Testis (tissue), 3 donors: Measurements from ENCODE around the gene DEF6. TPM values are rescaled to one million over a fixed set of nuclear protein-coding genes. Genes with fewer than 3 reads are reported as not detected.

Experiments used
- DNase-seq: peaks from one replicate; pipeline ENCODE4 v3.0.0-alpha.2; 2019
- H3K27ac ChIP-seq, 2 donors: fragments of 200-600 bp; sonication (generic); one replicate each; pipeline ENCODE4 v1.5.1; 2019
- H3K27me3 ChIP-seq: fragments of 200-600 bp; sonication (generic); one replicate; pipeline ENCODE4 v1.5.1; 2019
- H3K36me3 ChIP-seq: fragments of 200-600 bp; sonication (generic); one replicate; pipeline ENCODE4 v1.5.1; 2017; ENCODE audit warnings: low read depth; ENCODE audit errors: missing control alignments
- H3K4me1 ChIP-seq: fragments of 200-600 bp; sonication (generic); one replicate; pipeline ENCODE4 v1.5.1; 2019
- H3K4me3 ChIP-seq, 2 donors: fragments of 200-600 bp; sonication (generic); one replicate each; pipeline ENCODE4 v1.5.1; 2017 to 2019
- H3K9me3 ChIP-seq: fragments of 200-600 bp; sonication (generic); one replicate; pipeline ENCODE4 v1.5.1; 2017
- CTCF ChIP-seq, 3 experiments: fragments of 450-650 bp in 2 of 3; fragments of 200-600 bp in 1 of 3; sonication (generic) in 1 of 3; IDR thresholded peaks; one replicate each; pipeline ENCODE4 v1.5.1; 2016 to 2019; ENCODE audit warnings: antibody characterized with exemption in 3 of 3, mild to moderate bottlenecking in 2 of 3, moderate library complexity in 1 of 3
- POLR2A ChIP-seq: fragments of 450-650 bp; IDR thresholded peaks from one replicate; pipeline ENCODE4 v1.6.1; 2017; ENCODE audit warnings: antibody characterized with exemption, mild to moderate bottlenecking, moderate library complexity
- WGBS, 2 donors: methylation state at CpG; one replicate each; pipeline ENCODE4 v1.1.5; 2018; 5-methylcytosine and 5-hydroxymethylcytosine counted together
- intact Hi-C: fragments of 100-400 bp; cut with DNase I; formaldehyde crosslinking; loops from one replicate; pipeline ENCODE4 v1.15.1; 2023; ENCODE audit warnings: low total_unique reads
- polyA plus RNA-seq: library from polyadenylated mRNA; stranded (reverse); fragments of 350-450 nt; fragmentation: Illumina TruSeq; extraction: RNeasy Lipid Tissue Mini Kit (QIAGEN cat#74804); gene quantifications from one replicate; pipeline ENCODE4 v1.2.3, GENCODE V29; 2014; ENCODE audit warnings: low read depth, low replicate concordance; ENCODE audit not compliant: insufficient read depth
- total RNA-seq, 2 donors: library from RNA; depleted of rRNA; stranded (reverse); fragments of >200 nt; gene quantifications; one replicate each; pipeline ENCODE4 v1.2.3, GENCODE V29; 2016

Gene DEF6
- total and polyA plus RNA-seq, 3 donors from 2014 or later = 13.1 to 29.5 (median 20.9) TPM

- 91 to 92% methylated on average over 2 of the region's 2 CpGs for WGBS, 2 donors
These were observed 32.1 kb upstream of the DEF6 start for GRCh38 chr6:35265523-35265922.

GRCh38 chr6:35267446-35267845 is 30.2 kb upstream of the DEF6 start:
- DNase-seq = no peak
- intact Hi-C loops = no loop called here

More at GRCh38 chr6:35265523-35265922, 32.1 kb upstream of the DEF6 start:
- Histone ChIP-seq H3K9me3 (no peaks in the 10 kb centered on the region), H3K4me3 (no peak overlapping the region), H3K4me1 (peaks cover 5% of the 10 kb centered on the region), H3K27me3 (no peaks in the 10 kb centered on the region), H3K36me3 (no peaks in the 10 kb centered on the region), H3K27ac (no peak overlapping the region)
- TF ChIP-seq POLR2A (no peak), CTCF (IDR thresholded peaks at IDR 0.05) (no peak)
- no peak for DNase-seq
- intact Hi-C loops = no loop called here

GRCh38 chr6:35267897-35268296 is 29.7 kb upstream of the DEF6 start:
- Histone ChIP-seq H3K27ac (no peak overlapping the region), H3K27me3 (no peaks in the 10 kb centered on the region), H3K4me3 (no peak overlapping the region), H3K36me3 (no peaks in the 10 kb centered on the region), H3K9me3 (no peaks in the 10 kb centered on the region), H3K4me1 (no peaks in the 10 kb centered on the region)
- WGBS, 2 donors = 60 to 75% methylated on average over 2 of the region's 2 CpGs
- DNase-seq = no peak
- TF ChIP-seq POLR2A = no peak
- TF ChIP-seq CTCF (IDR thresholded peaks at IDR 0.05) = no peak
- intact Hi-C loops = no loop called here

More at GRCh38 chr6:35267446-35267845, 30.2 kb upstream of the DEF6 start:
- 91 to 95% methylated on average over 8 of the region's 8 CpGs for WGBS, 2 donors
- Histone ChIP-seq H3K4me1 (no peaks in the 10 kb centered on the region), H3K36me3 (no peaks in the 10 kb centered on the region), H3K27me3 (no peaks in the 10 kb centered on the region), H3K27ac (no peak overlapping the region), H3K4me3 (no peak overlapping the region), H3K9me3 (no peaks in the 10 kb centered on the region)
- TF ChIP-seq POLR2A = no peak
- no peak for TF ChIP-seq CTCF (IDR thresholded peaks at IDR 0.05)

GRCh38 chr6:35272005-35272404 is 25.6 kb upstream of the DEF6 start:
- TF ChIP-seq CTCF (IDR thresholded peaks at IDR 0.05) = no peak
- Histone ChIP-seq H3K27ac (no peak overlapping the region), H3K4me3 (no peak overlapping the region), H3K36me3 (no peaks in the 10 kb centered on the region), H3K9me3 (no peaks in the 10 kb centered on the region), H3K4me1 (no peaks in the 10 kb centered on the region), H3K27me3 (no peaks in the 10 kb centered on the region)
- intact Hi-C loops = no loop called here
- 92 to 96% methylated on average over 2 of the region's 2 CpGs for WGBS, 2 donors
- DNase-seq = no peak

- TF ChIP-seq POLR2A (no peak), CTCF (IDR thresholded peaks at IDR 0.05) (no peak)
- 81 to 86% methylated on average over 4 of the region's 4 CpGs for WGBS, 2 donors
- Histone ChIP-seq H3K9me3 (no peaks in the 10 kb centered on the region), H3K27ac (no peak overlapping the region), H3K4me3 (no peak overlapping the region), H3K36me3 (no peaks in the 10 kb centered on the region), H3K27me3 (no peaks in the 10 kb centered on the region), H3K4me1 (no peaks in the 10 kb centered on the region)
- DNase-seq = no peak
- intact Hi-C loops = no loop called here
These were observed 23.6 kb upstream of the DEF6 start for GRCh38 chr6:35273822-35274559.
